GM12864 (cell line): ENCODE results near the gene S100A11.

Source experiments
- DNase-seq: peaks from one replicate; pipeline ENCODE4 v3.0.0-alpha.2; 2011; ENCODE audit warnings: low read depth
- H3K4me3 ChIP-seq: 2 replicates; pipeline ENCODE4 v1.5.1; 2011; ENCODE audit warnings: mild to moderate bottlenecking, low read depth, low read length, control low read depth
- CTCF ChIP-seq: IDR thresholded peaks from 2 replicates; pipeline ENCODE4 v1.5.1; 2011; ENCODE audit warnings: low read depth, mild to moderate bottlenecking, moderate library complexity, low read length, control low read depth, inconsistent platforms; ENCODE audit errors: missing control alignments

S100A11 gene

GRCh38 chr1:152048416-152049009 is 11.7 kb upstream of the S100A11 start:
- DNase-seq, result no peak
- peak overlapping the region; percentile 15; the same call in 1 of the 2 replicates for H3K4me3 ChIP-seq

GRCh38 chr1:152047730-152048415 is 11.1 kb upstream of the S100A11 start:
- DNase-seq, result peak; percentile 94
- H3K4me3 ChIP-seq, result peak overlapping the region; percentile 20; the same call in 1 of the 2 replicates
- peak; percentile 74 for TF ChIP-seq CTCF

More at GRCh38 chr1:152048416-152049009, 11.7 kb upstream of the S100A11 start:
- no peak for TF ChIP-seq CTCF

- no peak for DNase-seq
- no peak for TF ChIP-seq CTCF
- peak overlapping the region; percentile 20; the same call in 1 of the 2 replicates for H3K4me3 ChIP-seq
Measured at GRCh38 chr1:152047413-152047729, 10.6 kb upstream of the S100A11 start.

- H3K4me3 ChIP-seq, result no peak overlapping the region
- TF ChIP-seq CTCF, result no peak
- DNase-seq, result no peak
Measured at GRCh38 chr1:152044386-152044785, 7.6 kb upstream of the S100A11 start.

- no peak for DNase-seq
- TF ChIP-seq CTCF, result no peak
- no peak overlapping the region for H3K4me3 ChIP-seq
Measured at GRCh38 chr1:152043870-152044269, 7.1 kb upstream of the S100A11 start.

- TF ChIP-seq CTCF, result no peak
- DNase-seq, result no peak
Measured at GRCh38 chr1:152042030-152042429, 5.2 kb upstream of the S100A11 start.

GRCh38 chr1:152039886-152040285 is 3.1 kb upstream of the S100A11 start:
- no peak for DNase-seq
- H3K4me3 ChIP-seq, result no peak overlapping the region
- no peak for TF ChIP-seq CTCF

More at GRCh38 chr1:152042030-152042429, 5.2 kb upstream of the S100A11 start:
- no peak overlapping the region for H3K4me3 ChIP-seq
